ENCODE measurements around the gene SLC2A6. TPM values are rescaled to one million over a fixed set of nuclear protein-coding genes. Genes with fewer than 3 reads are reported as not detected.

Gene SLC2A6
- total RNA-seq, 2 donors from 2014 or later = 4.3 to 5.2 TPM

- TF ChIP-seq, protein P1, sequence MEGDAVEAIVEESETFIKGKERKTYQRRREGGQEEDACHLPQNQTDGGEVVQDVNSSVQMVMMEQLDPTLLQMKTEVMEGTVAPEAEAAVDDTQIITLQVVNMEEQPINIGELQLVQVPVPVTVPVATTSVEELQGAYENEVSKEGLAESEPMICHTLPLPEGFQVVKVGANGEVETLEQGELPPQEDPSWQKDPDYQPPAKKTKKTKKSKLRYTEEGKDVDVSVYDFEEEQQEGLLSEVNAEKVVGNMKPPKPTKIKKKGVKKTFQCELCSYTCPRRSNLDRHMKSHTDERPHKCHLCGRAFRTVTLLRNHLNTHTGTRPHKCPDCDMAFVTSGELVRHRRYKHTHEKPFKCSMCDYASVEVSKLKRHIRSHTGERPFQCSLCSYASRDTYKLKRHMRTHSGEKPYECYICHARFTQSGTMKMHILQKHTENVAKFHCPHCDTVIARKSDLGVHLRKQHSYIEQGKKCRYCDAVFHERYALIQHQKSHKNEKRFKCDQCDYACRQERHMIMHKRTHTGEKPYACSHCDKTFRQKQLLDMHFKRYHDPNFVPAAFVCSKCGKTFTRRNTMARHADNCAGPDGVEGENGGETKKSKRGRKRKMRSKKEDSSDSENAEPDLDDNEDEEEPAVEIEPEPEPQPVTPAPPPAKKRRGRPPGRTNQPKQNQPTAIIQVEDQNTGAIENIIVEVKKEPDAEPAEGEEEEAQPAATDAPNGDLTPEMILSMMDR (IDR thresholded peaks at IDR 0.05) = no peak
- H3K27me3 ChIP-seq = no peaks in the 10 kb centered on the region
- no peak overlapping the region for H3K4me3 ChIP-seq
- no peak for DNase-seq (ENCODE audit: low spot score)
- H3K9me3 ChIP-seq = no peaks in the 10 kb centered on the region
- H3K36me3 ChIP-seq = no peaks in the 10 kb centered on the region
- no peak overlapping the region for H3K27ac ChIP-seq
- H3K4me1 ChIP-seq = peaks cover 0 to 1% of the 10 kb centered on the region in 2 donors
Measured at GRCh38 chr9:133520121-133520835, 41.4 kb upstream of the SLC2A6 start.

DNA sequence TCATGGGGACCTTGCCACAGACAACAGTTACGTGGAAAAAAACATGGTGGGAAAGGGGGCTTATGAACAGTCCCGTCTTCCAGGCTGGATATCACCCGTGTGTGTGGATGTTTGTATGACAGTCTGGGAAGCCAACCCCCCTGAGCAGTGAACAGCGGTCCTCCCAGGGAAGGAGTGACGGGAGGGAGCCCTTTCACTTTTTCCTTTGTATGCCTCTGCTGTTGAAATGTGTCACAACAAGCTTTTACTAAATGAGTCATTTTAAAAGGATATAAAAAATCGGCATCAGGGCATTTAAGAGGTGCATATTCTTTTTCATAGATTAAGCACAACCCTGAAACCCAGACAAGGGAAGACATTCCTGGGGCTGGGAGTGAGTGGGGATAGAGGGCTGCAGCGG, 40.8 kb upstream of the SLC2A6 start:
- H3K4me3 ChIP-seq = no peak overlapping the region
- TF ChIP-seq, protein P1 (IDR thresholded peaks at IDR 0.05) = no peak
- H3K27me3 ChIP-seq = no peaks in the 10 kb centered on the region
- no peak overlapping the region for H3K27ac ChIP-seq
- H3K4me1 ChIP-seq = peaks cover 0 to 7% of the 10 kb centered on the region in 2 donors
- no peaks in the 10 kb centered on the region for H3K9me3 ChIP-seq
- DNase-seq (ENCODE audit: low spot score) = no peak
- no peaks in the 10 kb centered on the region for H3K36me3 ChIP-seq

DNA sequence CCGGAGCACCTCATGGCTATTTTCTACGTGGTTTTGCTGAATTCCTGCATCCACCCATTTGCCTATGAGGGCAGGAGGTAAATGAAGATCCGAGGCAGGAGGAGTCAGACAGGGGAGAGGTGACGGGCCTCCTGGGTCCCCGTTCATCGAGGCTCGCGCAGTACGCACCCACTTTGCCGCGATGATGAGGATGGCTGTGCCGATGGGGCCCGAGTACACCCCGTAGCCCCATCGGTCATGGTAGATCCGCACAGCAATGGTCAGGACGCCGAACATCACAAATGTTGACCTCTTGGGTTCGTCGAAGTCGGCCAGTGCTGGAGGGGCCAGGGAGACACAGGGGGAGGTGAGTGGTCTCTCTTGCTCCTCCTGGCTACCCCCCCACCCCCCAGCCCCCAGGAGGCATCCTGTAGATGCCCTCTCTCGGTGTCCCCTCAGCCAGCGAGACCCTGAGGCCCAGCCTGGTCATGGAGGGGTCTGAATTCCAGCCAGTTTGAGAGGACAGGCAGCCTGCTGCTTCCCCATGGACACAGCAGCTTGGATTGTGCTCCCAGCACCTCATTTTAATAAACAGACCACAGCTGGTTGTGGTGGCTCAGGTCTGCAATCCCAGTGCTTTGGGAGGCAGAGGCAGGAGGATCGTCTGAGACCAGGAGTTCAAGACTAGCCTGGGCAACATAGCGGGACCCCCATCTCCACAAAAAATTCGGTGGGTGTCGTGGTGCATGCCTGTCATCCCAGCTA, 40.0 kb upstream of the SLC2A6 start:
- H3K36me3 ChIP-seq = no peaks in the 10 kb centered on the region
- no peak overlapping the region for H3K4me3 ChIP-seq
- H3K4me1 ChIP-seq = peaks cover 0 to 12% of the 10 kb centered on the region in 2 donors
- no peak overlapping the region for H3K27ac ChIP-seq
- H3K27me3 ChIP-seq = no peaks in the 10 kb centered on the region
- no peak for DNase-seq (ENCODE audit: low spot score)
- TF ChIP-seq, protein P1 (IDR thresholded peaks at IDR 0.05) = no peak
- H3K9me3 ChIP-seq = no peaks in the 10 kb centered on the region

- no peaks in the 10 kb centered on the region for H3K9me3 ChIP-seq
- no peaks in the 10 kb centered on the region for H3K27me3 ChIP-seq
- H3K4me3 ChIP-seq = no peak overlapping the region
- TF ChIP-seq, protein P1 (IDR thresholded peaks at IDR 0.05) = no peak
- no peak overlapping the region for H3K27ac ChIP-seq
- DNase-seq (ENCODE audit: low spot score) = no peak
- H3K4me1 ChIP-seq = peaks cover 0 to 18% of the 10 kb centered on the region in 2 donors
- no peaks in the 10 kb centered on the region for H3K36me3 ChIP-seq
Measured at GRCh38 chr9:133518200-133518599, 39.3 kb upstream of the SLC2A6 start.

DNA sequence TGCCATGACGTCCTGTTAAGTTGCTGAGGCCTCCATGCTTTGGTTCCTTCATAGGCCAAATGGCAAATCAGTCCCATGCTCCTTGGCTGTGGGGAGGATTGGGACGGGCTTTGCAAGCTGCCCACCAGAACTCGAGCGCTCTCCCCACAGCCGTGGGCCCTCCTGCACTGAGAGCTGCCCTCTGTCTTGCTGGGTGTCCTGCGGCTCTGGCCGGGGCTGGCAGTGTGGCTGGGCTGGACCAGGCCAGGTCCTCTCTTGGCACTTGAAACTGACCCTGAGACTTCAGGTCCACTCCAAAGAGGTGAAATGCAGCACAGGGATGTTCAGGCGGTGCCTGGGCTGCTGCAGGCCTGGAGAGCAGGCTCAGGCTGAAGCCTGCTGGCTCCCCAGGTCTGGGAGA, 38.8 kb upstream of the SLC2A6 start:
- Histone ChIP-seq H3K27ac (no peak overlapping the region), H3K4me1 (peaks cover 0 to 22% of the 10 kb centered on the region in 2 donors), H3K4me3 (no peak overlapping the region), H3K9me3 (no peaks in the 10 kb centered on the region), H3K36me3 (no peaks in the 10 kb centered on the region), H3K27me3 (no peaks in the 10 kb centered on the region)
- DNase-seq (ENCODE audit: low spot score) = no peak
- TF ChIP-seq, protein P1 (IDR thresholded peaks at IDR 0.05) = no peak
